ENCODE measurements around the gene C16orf78. TPM values are rescaled to one million over a fixed set of nuclear protein-coding genes. Genes with fewer than 3 reads are reported as not detected.

Gene C16orf78
- total RNA-seq, 1 donor, result not detected

DNA sequence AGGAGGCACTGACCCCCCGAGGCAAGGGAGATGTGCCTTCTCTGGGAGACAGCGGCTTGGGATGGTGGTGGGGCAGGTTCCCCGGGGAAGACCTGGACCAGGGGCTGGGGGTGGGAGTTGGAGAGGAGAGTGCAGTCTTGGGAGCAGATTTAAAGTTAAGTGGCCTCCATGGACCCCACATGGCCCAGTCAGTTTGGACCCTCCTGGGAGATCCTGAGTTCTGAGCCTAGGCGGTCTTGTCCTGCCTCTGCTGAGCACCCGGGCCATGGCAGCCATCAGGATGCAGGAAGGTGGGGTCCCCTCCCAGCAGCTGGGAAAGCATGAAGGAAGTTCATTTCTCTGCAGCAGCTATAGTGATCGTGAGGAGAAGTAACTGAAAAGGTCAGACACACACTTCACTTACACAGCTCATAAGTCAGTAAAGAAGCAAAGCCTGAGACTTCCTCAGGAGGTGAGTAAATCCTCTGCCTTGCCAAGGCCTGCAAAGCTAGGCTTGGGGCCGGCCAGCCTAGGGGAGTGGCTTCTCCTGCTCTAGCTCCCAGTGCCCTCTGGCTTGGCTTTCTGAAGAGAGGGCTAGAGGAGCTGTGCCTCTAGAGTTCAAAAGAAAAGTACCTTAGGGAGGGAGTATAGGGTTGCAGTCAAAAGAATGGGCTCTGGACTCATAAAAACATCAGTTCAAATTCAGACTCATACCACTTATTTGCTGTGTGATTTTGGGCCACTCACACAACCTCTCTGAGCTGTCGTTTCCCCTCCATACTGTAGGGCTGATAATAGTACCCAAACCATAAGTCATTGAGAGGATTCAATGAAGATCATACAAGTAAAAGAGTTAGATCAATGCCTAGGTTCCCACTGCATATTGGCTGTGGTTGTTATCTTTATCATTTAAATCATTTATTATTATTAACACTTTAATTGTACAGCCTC, 31.0 kb upstream of the C16orf78 start:
- TF ChIP-seq, protein P1, sequence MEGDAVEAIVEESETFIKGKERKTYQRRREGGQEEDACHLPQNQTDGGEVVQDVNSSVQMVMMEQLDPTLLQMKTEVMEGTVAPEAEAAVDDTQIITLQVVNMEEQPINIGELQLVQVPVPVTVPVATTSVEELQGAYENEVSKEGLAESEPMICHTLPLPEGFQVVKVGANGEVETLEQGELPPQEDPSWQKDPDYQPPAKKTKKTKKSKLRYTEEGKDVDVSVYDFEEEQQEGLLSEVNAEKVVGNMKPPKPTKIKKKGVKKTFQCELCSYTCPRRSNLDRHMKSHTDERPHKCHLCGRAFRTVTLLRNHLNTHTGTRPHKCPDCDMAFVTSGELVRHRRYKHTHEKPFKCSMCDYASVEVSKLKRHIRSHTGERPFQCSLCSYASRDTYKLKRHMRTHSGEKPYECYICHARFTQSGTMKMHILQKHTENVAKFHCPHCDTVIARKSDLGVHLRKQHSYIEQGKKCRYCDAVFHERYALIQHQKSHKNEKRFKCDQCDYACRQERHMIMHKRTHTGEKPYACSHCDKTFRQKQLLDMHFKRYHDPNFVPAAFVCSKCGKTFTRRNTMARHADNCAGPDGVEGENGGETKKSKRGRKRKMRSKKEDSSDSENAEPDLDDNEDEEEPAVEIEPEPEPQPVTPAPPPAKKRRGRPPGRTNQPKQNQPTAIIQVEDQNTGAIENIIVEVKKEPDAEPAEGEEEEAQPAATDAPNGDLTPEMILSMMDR (IDR thresholded peaks at IDR 0.05; ENCODE audit: insufficient read depth, low read depth, low read length), result no peak
- DNase-seq (ENCODE audit: low read depth), result no peak
- H3K4me3 ChIP-seq (ENCODE audit: low read depth, low read length), result no peak overlapping the region

DNA sequence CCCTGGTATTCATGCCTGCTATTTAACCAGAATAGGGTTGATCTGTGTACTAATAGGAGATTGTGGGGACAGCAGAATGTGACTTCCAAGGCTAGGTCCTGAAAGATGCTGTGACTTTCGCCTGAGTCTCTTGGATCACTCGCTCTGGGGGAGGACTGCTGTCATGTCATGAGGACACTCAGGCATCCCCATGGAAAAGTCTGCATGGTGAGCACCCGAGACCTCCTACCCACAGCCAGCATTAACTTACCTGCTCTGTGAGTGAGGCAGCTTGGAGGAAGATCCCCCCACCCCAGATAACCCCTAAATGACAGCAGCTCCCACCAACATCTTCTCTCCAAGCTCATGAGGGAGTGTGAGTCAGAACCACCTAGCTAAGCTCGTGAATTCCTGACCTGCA, 30.3 kb upstream of the C16orf78 start:
- TF ChIP-seq, protein P1 (IDR thresholded peaks at IDR 0.05; ENCODE audit: insufficient read depth, low read depth, low read length), result no peak
- no peak overlapping the region for H3K4me3 ChIP-seq (ENCODE audit: low read depth, low read length)

DNA sequence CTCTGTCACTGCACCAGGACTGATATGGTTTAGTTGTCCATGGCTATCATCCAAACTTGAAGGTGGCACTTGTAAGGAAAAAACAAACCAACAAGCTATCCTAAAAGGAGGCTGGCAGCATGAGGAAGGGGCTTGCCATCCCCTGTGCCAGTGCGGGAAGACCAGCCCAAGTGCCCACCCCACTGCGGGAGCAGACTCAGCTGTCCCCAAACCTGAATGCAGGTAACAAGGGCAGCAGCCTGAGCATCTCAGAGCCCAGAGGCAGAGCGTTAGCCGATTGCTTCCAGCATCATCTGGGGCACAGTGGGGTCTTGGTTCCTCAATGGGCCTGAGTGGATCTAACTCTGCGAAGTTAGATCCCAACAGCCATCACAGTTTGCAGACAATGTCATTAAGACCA, 29.2 kb upstream of the C16orf78 start:
- DNase-seq (ENCODE audit: low read depth), result no peak
- TF ChIP-seq, protein P1 (IDR thresholded peaks at IDR 0.05; ENCODE audit: insufficient read depth, low read depth, low read length), result no peak

More for the DNA sequence above, 30.3 kb upstream of the C16orf78 start:
- no peak for DNase-seq (ENCODE audit: low read depth)

DNA sequence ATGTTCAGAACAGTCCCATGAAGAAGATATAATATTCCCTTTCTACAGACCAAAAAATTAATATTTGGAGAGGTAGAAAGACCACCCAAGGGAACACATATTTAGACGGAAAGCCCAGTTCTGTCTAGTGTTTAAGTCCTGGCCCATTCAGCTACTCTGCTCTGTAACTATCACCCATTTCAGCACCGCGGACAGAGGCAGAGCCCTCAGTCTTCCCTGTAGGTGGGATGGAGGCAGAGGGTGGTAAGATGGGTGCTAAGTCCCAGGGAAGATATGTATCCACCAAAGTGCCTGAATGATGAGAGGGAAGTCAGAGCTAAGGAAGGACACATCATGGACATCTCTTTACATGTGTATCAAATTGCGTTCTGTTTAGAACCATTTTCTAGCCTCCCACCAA, 27.8 kb upstream of the C16orf78 start:
- DNase-seq (ENCODE audit: low read depth), result no peak
- TF ChIP-seq, protein P1 (IDR thresholded peaks at IDR 0.05; ENCODE audit: insufficient read depth, low read depth, low read length), result no peak
- H3K4me3 ChIP-seq (ENCODE audit: low read depth, low read length), result no peak overlapping the region

More for the DNA sequence above, 29.2 kb upstream of the C16orf78 start:
- H3K4me3 ChIP-seq (ENCODE audit: low read depth, low read length), result no peak overlapping the region

DNA sequence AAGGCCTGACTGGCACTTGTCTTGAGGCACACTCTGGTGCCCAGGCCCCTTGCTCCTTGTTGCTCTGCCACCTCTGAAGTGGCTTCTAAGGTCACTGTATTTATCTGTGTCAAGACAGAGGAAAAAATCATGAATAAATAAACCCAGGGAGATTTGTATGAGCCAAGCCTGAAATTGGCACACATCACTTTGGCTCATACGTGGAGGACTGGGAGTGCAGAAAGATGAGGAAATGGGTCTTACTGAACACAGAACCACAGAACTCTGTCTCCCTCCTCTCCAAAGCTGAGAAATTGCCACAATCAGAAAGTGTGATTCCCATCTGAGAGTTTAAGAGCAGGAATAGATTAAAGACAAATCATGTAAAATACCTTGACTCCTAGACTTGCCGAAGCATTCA, 27.1 kb upstream of the C16orf78 start:
- DNase-seq (ENCODE audit: low read depth), result no peak
- no peak overlapping the region for H3K4me3 ChIP-seq (ENCODE audit: low read depth, low read length)
- TF ChIP-seq, protein P1 (IDR thresholded peaks at IDR 0.05; ENCODE audit: insufficient read depth, low read depth, low read length), result no peak

DNA sequence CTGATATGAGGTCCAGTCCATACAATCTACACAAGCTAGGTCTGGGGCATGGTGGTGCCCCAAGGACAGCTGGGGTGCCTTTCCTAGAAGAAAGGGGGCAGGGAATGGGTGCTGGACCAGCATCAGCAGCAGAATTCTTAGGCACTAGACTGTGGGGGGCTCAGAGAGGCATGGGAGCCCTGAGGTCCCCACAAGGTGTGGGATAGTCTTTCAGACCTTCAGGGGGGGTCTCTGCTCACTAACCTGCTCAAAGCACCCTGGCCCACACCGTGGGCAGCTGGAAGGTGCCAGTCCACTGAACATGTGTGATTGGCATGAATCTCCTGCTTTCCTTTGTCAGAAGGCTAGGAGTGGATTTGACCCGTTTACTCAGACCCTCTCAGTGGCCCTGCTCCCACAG, 26.1 kb upstream of the C16orf78 start:
- TF ChIP-seq, protein P1 (IDR thresholded peaks at IDR 0.05; ENCODE audit: insufficient read depth, low read depth, low read length), result no peak
- H3K4me3 ChIP-seq (ENCODE audit: low read depth, low read length), result no peak overlapping the region
- DNase-seq (ENCODE audit: low read depth), result no peak

Data from fibroblast of villous mesenchyme (primary cell).